Bronchial epithelial cell (primary cell): ENCODE results near the gene GABRE. TPM values are rescaled to one million over a fixed set of nuclear protein-coding genes. Genes with fewer than 3 reads are reported as not detected.
A peak's percentile ranks its signal among the peaks of the same experiment; 100 is the strongest.

ENCODE experiments used
- DNase-seq: peaks from one replicate; pipeline ENCODE4 v3.0.0-alpha.2; 2010; ENCODE audit warnings: low read depth
- FAIRE-seq: peaks from 2 replicates; lab custom pipeline; 2011; peaks lifted over from hg19 to GRCh38; lab: Jason Lieb, UNC
- H3K27me3 ChIP-seq: 2 replicates; pipeline ENCODE4 v1.5.1; 2011; ENCODE audit warnings: low read length; ENCODE audit not compliant: control insufficient read depth, insufficient read depth
- H3K36me3 ChIP-seq: 2 replicates; pipeline ENCODE4 v1.5.1; 2011; ENCODE audit warnings: low read length; ENCODE audit not compliant: control insufficient read depth, insufficient read depth
- H3K4me3 ChIP-seq: 2 replicates; pipeline ENCODE4 v1.5.1; 2011; ENCODE audit warnings: mild to moderate bottlenecking, low read depth, low read length, control low read depth
- total RNA-seq: library from RNA; depleted of rRNA; stranded (reverse); fragments of >200 nt; gene quantifications from 2 replicates; pipeline ENCODE4 v1.2.1, GENCODE V29; 2014
- TF ChIP-seq, protein P1 (sequence below): IDR thresholded peaks from 2 replicates; pipeline ENCODE4 v1.5.1; 2011; ENCODE audit warnings: mild to moderate bottlenecking, moderate library complexity, low read length, control low read depth, inconsistent platforms; ENCODE audit not compliant: insufficient read depth, severe bottlenecking

Gene GABRE
- total RNA-seq, 1 donor from 2014 or later = 29.2 TPM

DNA sequence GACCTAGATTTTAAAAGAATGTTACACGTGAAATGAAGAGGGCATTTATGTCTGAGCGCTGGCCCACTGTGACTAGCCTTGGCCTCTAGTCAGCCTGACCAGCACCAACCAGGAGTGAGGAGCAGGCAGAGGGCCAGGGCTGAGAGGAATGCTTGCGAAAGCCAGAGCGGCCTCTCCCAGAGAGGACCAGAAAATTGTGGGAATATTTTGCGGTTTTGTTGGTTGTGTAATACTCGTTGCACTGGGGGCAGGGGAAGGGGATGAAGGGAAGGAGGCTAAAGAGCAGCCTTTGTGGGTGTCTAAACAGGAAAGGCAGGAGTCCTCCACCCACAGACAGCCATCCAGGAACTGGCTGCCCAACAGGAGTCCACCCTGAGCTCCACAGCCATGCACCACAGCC, 3.8 kb downstream of the GABRE start:
- TF ChIP-seq, protein P1, sequence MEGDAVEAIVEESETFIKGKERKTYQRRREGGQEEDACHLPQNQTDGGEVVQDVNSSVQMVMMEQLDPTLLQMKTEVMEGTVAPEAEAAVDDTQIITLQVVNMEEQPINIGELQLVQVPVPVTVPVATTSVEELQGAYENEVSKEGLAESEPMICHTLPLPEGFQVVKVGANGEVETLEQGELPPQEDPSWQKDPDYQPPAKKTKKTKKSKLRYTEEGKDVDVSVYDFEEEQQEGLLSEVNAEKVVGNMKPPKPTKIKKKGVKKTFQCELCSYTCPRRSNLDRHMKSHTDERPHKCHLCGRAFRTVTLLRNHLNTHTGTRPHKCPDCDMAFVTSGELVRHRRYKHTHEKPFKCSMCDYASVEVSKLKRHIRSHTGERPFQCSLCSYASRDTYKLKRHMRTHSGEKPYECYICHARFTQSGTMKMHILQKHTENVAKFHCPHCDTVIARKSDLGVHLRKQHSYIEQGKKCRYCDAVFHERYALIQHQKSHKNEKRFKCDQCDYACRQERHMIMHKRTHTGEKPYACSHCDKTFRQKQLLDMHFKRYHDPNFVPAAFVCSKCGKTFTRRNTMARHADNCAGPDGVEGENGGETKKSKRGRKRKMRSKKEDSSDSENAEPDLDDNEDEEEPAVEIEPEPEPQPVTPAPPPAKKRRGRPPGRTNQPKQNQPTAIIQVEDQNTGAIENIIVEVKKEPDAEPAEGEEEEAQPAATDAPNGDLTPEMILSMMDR = no peak
- no peak for FAIRE-seq
- DNase-seq = peak; percentile 71
- Histone ChIP-seq H3K36me3 (peaks cover 9% of the 10 kb centered on the region), H3K27me3 (no peaks in the 10 kb centered on the region), H3K4me3 (no peak overlapping the region)

DNA sequence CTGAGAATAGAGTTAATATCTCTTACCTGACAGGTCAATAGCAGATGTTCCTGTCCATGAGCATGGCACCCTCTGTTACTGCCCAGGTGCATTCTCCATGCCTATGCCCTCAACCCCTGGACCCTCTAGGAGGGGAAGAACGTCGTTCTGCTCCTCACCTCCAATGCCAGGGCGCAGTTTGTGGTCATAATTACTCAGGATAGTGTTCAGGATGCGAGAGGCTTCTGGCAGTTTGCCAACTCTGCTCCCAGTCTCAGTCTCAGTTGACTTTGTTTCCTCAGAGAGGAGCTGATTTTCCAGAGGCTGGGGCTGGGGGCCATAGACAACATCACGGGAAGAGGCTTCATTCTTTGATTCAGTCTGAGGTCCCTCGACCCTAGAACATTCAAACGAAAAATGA, 4.4 kb downstream of the GABRE start:
- DNase-seq (no peak), FAIRE-seq (no peak)
- TF ChIP-seq, protein P1 = no peak
- Histone ChIP-seq H3K4me3 (no peak overlapping the region), H3K27me3 (no peaks in the 10 kb centered on the region), H3K36me3 (peaks cover 9% of the 10 kb centered on the region)

DNA sequence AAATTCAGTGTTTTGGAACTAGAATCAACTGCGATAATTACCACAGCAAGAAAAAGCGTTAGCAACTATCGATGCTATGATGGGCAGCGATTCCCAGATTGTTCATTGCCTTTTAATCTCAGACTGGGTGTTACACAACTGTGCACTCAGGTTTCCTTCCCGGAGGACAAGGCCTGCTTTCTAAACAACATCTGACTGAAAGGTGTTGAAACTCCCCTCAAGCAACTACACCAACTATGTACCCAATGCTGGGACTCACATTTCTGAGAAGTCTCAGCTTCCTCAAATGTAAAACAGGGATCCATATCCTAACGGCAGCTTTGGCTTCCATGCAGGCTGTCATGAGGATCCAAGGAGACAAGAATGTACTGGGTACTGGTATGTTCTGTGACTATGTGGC, 8.2 kb downstream of the GABRE start:
- DNase-seq = no peak
- TF ChIP-seq, protein P1 = no peak
- FAIRE-seq = no peak
- Histone ChIP-seq H3K4me3 (no peak overlapping the region), H3K27me3 (no peaks in the 10 kb centered on the region), H3K36me3 (peaks cover 12% of the 10 kb centered on the region)

DNA sequence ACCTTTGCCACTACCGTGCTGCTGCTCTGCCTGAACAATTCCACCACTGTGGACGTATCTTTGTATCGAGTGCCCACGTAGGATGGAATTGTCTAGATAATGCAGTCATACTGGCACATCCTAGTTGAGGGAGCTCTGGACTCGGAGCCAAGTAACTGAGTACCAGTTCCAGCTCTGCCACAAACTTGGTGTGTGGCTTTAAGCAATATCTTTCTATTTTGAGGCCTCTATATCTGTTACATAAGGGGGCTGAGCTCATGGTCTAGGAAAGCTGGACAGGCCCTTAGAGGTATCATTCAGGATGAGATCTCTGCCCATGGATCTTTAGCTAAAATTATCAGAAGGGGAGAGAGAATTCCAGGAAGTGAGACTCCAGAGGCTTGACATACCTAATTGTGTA, 12.4 kb downstream of the GABRE start:
- Histone ChIP-seq H3K36me3 (peaks cover 16% of the 10 kb centered on the region), H3K4me3 (no peak overlapping the region), H3K27me3 (no peaks in the 10 kb centered on the region)
- TF ChIP-seq, protein P1 = no peak
- FAIRE-seq = no peak
- DNase-seq = no peak

DNA sequence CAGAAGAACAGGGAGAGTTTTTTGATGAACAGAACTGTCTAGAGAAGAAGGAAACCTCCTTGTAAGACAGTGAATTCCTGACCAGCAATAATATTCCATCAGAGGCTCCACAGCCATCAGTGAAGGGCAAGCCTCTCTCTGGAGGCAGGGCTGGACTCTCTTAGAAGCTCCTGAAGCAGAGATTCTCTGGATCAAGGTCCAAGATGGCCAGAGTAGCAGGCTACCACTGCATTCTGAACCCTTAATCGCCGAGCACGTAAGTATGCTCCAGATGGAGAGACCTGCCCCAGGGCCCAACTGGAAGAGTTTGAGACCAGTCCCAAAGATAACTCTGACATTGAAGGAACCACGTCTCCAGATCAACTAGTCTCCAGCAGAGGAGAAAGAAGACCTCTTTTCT, 16.4 kb downstream of the GABRE start:
- Histone ChIP-seq H3K36me3 (peaks cover 24% of the 10 kb centered on the region), H3K4me3 (no peak overlapping the region), H3K27me3 (no peaks in the 10 kb centered on the region)
- no peak for DNase-seq
- peak; percentile 81 for FAIRE-seq
- TF ChIP-seq, protein P1 = no peak

DNA sequence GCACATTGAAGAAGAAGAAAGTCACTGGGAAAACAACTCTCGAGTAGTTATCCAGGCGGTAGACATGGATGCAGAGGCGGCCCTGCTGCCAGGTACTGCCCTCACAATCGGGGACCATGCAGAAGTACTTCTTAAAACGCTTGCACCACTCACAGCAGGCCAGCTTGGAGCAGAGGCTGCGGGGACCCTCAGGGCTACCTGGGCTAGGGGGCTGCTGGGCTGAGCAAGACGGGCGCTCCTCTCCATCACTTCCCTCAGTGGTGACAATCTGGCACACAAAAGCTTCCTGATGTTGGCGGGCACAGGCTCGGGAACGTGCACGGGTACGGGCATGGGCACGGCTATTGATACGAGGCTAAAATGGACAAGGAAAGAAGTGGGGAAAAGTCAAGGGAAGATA, 19.7 kb downstream of the GABRE start:
- TF ChIP-seq, protein P1 = no peak
- Histone ChIP-seq H3K4me3 (no peak overlapping the region), H3K36me3 (peaks cover 15% of the 10 kb centered on the region), H3K27me3 (no peaks in the 10 kb centered on the region)
- no peak for DNase-seq
- FAIRE-seq = no peak
